ENCODE data around the gene DNAJB13. TPM values are rescaled to one million over a fixed set of nuclear protein-coding genes. Genes with fewer than 3 reads are reported as not detected.

DNAJB13 gene
- total RNA-seq, 4 donors from 2014 or later: not detected

GRCh38 chr11:73914284-73914683 is 36.5 kb upstream of the DNAJB13 start:
- Histone ChIP-seq H3K4me1 (no peaks in the 10 kb centered on the region), H3K4me3 (no peak overlapping the region), H3K9me3 (no peaks in the 10 kb centered on the region), H3K36me3 (peaks cover 79% of the 10 kb centered on the region), H3K27me3 (no peaks in the 10 kb centered on the region), H3K27ac (no peak overlapping the region)
- WGBS: 84% methylated on average over 4 of the region's 4 CpGs
- no peak for DNase-seq (ENCODE audit: low spot score in 2 of 2)
- no peak for TF ChIP-seq EP300 (IDR thresholded peaks at IDR 0.05)
- no peak for TF ChIP-seq POLR2A (IDR thresholded peaks at IDR 0.05)
- no peak for TF ChIP-seq POLR2AphosphoS5 (IDR thresholded peaks at IDR 0.05)
- TF ChIP-seq, protein P1, sequence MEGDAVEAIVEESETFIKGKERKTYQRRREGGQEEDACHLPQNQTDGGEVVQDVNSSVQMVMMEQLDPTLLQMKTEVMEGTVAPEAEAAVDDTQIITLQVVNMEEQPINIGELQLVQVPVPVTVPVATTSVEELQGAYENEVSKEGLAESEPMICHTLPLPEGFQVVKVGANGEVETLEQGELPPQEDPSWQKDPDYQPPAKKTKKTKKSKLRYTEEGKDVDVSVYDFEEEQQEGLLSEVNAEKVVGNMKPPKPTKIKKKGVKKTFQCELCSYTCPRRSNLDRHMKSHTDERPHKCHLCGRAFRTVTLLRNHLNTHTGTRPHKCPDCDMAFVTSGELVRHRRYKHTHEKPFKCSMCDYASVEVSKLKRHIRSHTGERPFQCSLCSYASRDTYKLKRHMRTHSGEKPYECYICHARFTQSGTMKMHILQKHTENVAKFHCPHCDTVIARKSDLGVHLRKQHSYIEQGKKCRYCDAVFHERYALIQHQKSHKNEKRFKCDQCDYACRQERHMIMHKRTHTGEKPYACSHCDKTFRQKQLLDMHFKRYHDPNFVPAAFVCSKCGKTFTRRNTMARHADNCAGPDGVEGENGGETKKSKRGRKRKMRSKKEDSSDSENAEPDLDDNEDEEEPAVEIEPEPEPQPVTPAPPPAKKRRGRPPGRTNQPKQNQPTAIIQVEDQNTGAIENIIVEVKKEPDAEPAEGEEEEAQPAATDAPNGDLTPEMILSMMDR (IDR thresholded peaks at IDR 0.05): no peak

DNA sequence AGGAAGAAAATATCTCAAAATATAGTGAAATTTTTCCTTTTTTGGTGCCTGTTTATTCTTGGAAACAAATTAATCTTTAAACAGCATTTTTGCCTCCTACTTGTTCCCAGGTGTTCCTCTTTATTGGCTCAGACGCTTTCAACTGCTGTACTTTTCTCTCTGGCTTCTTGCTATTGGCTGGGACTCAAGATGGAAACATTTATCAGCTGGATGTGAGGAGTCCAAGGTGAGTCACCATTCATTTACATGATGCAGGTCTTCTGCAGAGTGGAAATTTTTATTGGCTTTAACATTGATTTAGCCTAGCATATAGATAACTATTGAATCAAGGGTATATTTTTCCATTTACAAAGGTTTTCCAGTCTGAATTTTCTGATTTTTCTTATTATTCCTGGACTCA is 34.4 kb upstream of the DNAJB13 start:
- TF ChIP-seq POLR2A (IDR thresholded peaks at IDR 0.05) (no peak), POLR2AphosphoS5 (IDR thresholded peaks at IDR 0.05) (no peak), EP300 (IDR thresholded peaks at IDR 0.05) (no peak)
- TF ChIP-seq, protein P1 (IDR thresholded peaks at IDR 0.05): no peak
- Histone ChIP-seq H3K9me3 (no peaks in the 10 kb centered on the region), H3K4me3 (no peak overlapping the region), H3K27ac (no peak overlapping the region), H3K36me3 (peaks cover 81% of the 10 kb centered on the region), H3K27me3 (no peaks in the 10 kb centered on the region), H3K4me1 (no peaks in the 10 kb centered on the region)
- DNase-seq (ENCODE audit: low spot score in 2 of 2): no peak
- 50% methylated on average over 1 of the region's 1 CpG for WGBS

- DNase-seq (ENCODE audit: low spot score in 2 of 2): no peak
- 98% methylated on average over 4 of the region's 4 CpGs for WGBS
These were observed 29.6 kb upstream of the DNAJB13 start for GRCh38 chr11:73921180-73921579.

GRCh38 chr11:73929388-73929787 is 21.4 kb upstream of the DNAJB13 start:
- Histone ChIP-seq H3K36me3 (peaks cover 75% of the 10 kb centered on the region), H3K27ac (no peak overlapping the region), H3K4me1 (no peaks in the 10 kb centered on the region), H3K4me3 (no peak overlapping the region), H3K9me3 (no peaks in the 10 kb centered on the region), H3K27me3 (no peaks in the 10 kb centered on the region)
- DNase-seq (ENCODE audit: low spot score in 2 of 2): no peak
- WGBS: 98% methylated on average over 2 of the region's 2 CpGs
- no peak for TF ChIP-seq POLR2A (IDR thresholded peaks at IDR 0.05)
- TF ChIP-seq EP300 (IDR thresholded peaks at IDR 0.05): no peak
- TF ChIP-seq, protein P1 (IDR thresholded peaks at IDR 0.05): no peak
- TF ChIP-seq POLR2AphosphoS5 (IDR thresholded peaks at IDR 0.05): no peak

More at GRCh38 chr11:73921180-73921579, 29.6 kb upstream of the DNAJB13 start:
- Histone ChIP-seq H3K4me1 (no peaks in the 10 kb centered on the region), H3K27me3 (no peaks in the 10 kb centered on the region), H3K4me3 (no peak overlapping the region), H3K36me3 (peaks cover 82% of the 10 kb centered on the region), H3K27ac (no peak overlapping the region), H3K9me3 (no peaks in the 10 kb centered on the region)
- TF ChIP-seq, protein P1 (IDR thresholded peaks at IDR 0.05): no peak
- TF ChIP-seq POLR2AphosphoS5 (IDR thresholded peaks at IDR 0.05) (no peak), POLR2A (IDR thresholded peaks at IDR 0.05) (no peak)

GRCh38 chr11:73931039-73931645 is 19.7 kb upstream of the DNAJB13 start:
- Histone ChIP-seq H3K36me3 (peaks cover 63% of the 10 kb centered on the region), H3K4me1 (no peaks in the 10 kb centered on the region), H3K9me3 (no peaks in the 10 kb centered on the region), H3K4me3 (no peak overlapping the region), H3K27ac (no peak overlapping the region), H3K27me3 (no peaks in the 10 kb centered on the region)
- no peak for DNase-seq (ENCODE audit: low spot score in 2 of 2)
- no peak for TF ChIP-seq POLR2A (IDR thresholded peaks at IDR 0.05)
- TF ChIP-seq, protein P1 (IDR thresholded peaks at IDR 0.05): no peak
- no peak for TF ChIP-seq POLR2AphosphoS5 (IDR thresholded peaks at IDR 0.05)
- no peak for TF ChIP-seq EP300 (IDR thresholded peaks at IDR 0.05)
- 65% methylated on average over 7 of the region's 7 CpGs for WGBS
